Skeletal muscle satellite cell (primary cell): Measurements from ENCODE around the gene ARHGAP8.
"Not testable (repeated sequence)": the region's sequence is repeated elsewhere in the genome, so short reads cannot be mapped to it uniquely, and the experiment has no call there.

Source experiments
- H3K27me3 ChIP-seq: 2 replicates; pipeline ENCODE4 v1.7.0; 2013; ENCODE audit warnings: low read length; ENCODE audit not compliant: control insufficient read depth, insufficient read depth
- H3K36me3 ChIP-seq: 2 replicates; pipeline ENCODE4 v1.7.0; 2013; ENCODE audit warnings: mild to moderate bottlenecking, control low read depth, low read length; ENCODE audit not compliant: insufficient read depth
- H3K4me1 ChIP-seq: 2 replicates; pipeline ENCODE4 v1.7.0; 2013; ENCODE audit warnings: low read length; ENCODE audit not compliant: control insufficient read depth, insufficient read depth
- H3K4me2 ChIP-seq: 2 replicates; pipeline ENCODE4 v1.7.0; 2013; ENCODE audit warnings: mild to moderate bottlenecking, low read length
- H3K4me3 ChIP-seq: 2 replicates; pipeline ENCODE4 v1.7.0; 2013; ENCODE audit warnings: low read length
- H3K9ac ChIP-seq: 2 replicates; pipeline ENCODE4 v1.7.0; 2013; ENCODE audit warnings: mild to moderate bottlenecking, low read depth, low read length, moderate library complexity
- H3K9me3 ChIP-seq: replicated peaks from 2 replicates; pipeline ENCODE4 v1.7.0; 2013; ENCODE audit warnings: mild to moderate bottlenecking, control low read depth, low read length

ARHGAP8 gene

GRCh38 chr22:44901301-44901700 is 148.9 kb downstream of the ARHGAP8 start:
- H3K9ac ChIP-seq = no peak overlapping the region
- no peak overlapping the region for H3K4me3 ChIP-seq
- H3K4me1 ChIP-seq = no peaks in the 10 kb centered on the region
- no peak overlapping the region for H3K4me2 ChIP-seq
- H3K36me3 ChIP-seq = no peaks in the 10 kb centered on the region
- H3K27me3 ChIP-seq = peaks cover 4% of the 10 kb centered on the region
- peaks cover 14% of the 10 kb centered on the region for H3K9me3 ChIP-seq

- not testable (repeated sequence) for H3K36me3 ChIP-seq
- peaks cover 14% of the 10 kb centered on the region for H3K9me3 ChIP-seq
These were observed 150.8 kb downstream of the ARHGAP8 start for GRCh38 chr22:44903164-44903563.

GRCh38 chr22:44904492-44905152 is 152.2 kb downstream of the ARHGAP8 start:
- H3K36me3 ChIP-seq, H3K4me2 ChIP-seq, H3K9ac ChIP-seq, H3K27me3 ChIP-seq, H3K4me3 ChIP-seq, H3K4me1 ChIP-seq: not testable (repeated sequence)
- peaks cover 14% of the 10 kb centered on the region for H3K9me3 ChIP-seq

More at GRCh38 chr22:44903164-44903563, 150.8 kb downstream of the ARHGAP8 start:
- H3K9ac ChIP-seq, H3K27me3 ChIP-seq, H3K4me2 ChIP-seq, H3K4me3 ChIP-seq, H3K4me1 ChIP-seq: not testable (repeated sequence)

- H3K4me2 ChIP-seq = no peak overlapping the region
These were observed 154.0 kb downstream of the ARHGAP8 start for GRCh38 chr22:44906248-44906936.

GRCh38 chr22:44906999-44907644 is 154.7 kb downstream of the ARHGAP8 start:
- no peaks in the 10 kb centered on the region for H3K4me1 ChIP-seq
- no peaks in the 10 kb centered on the region for H3K36me3 ChIP-seq
- H3K27me3 ChIP-seq = peaks cover 4% of the 10 kb centered on the region
- no peak overlapping the region for H3K4me2 ChIP-seq
- H3K4me3 ChIP-seq = no peak overlapping the region
- H3K9me3 ChIP-seq = no peaks in the 10 kb centered on the region
- no peak overlapping the region for H3K9ac ChIP-seq

More at GRCh38 chr22:44906248-44906936, 154.0 kb downstream of the ARHGAP8 start:
- Histone ChIP-seq H3K27me3 (peaks cover 4% of the 10 kb centered on the region), H3K9ac (no peak overlapping the region), H3K4me1 (no peaks in the 10 kb centered on the region), H3K36me3 (no peaks in the 10 kb centered on the region), H3K9me3 (peaks cover 6% of the 10 kb centered on the region), H3K4me3 (no peak overlapping the region)

GRCh38 chr22:44907765-44908737 is 155.7 kb downstream of the ARHGAP8 start:
- no peaks in the 10 kb centered on the region for H3K9me3 ChIP-seq
- no peak overlapping the region for H3K4me2 ChIP-seq
- no peak overlapping the region for H3K4me3 ChIP-seq
- H3K9ac ChIP-seq = no peak overlapping the region
- H3K4me1 ChIP-seq = no peaks in the 10 kb centered on the region
- no peaks in the 10 kb centered on the region for H3K36me3 ChIP-seq
- H3K27me3 ChIP-seq = peaks cover 4% of the 10 kb centered on the region

GRCh38 chr22:44909241-44909640 is 156.9 kb downstream of the ARHGAP8 start:
- H3K27me3 ChIP-seq = peaks cover 4% of the 10 kb centered on the region
- H3K9me3 ChIP-seq = no peaks in the 10 kb centered on the region
- no peak overlapping the region for H3K9ac ChIP-seq
- H3K4me2 ChIP-seq = no peak overlapping the region
- H3K4me3 ChIP-seq = no peak overlapping the region
- H3K36me3 ChIP-seq = no peaks in the 10 kb centered on the region
- H3K4me1 ChIP-seq = no peaks in the 10 kb centered on the region
